WERI-Rb-1 (cell line): ENCODE measurements around the gene MICALL2.

Experiments used
- DNase-seq: peaks from one replicate; pipeline ENCODE4 v3.0.0-alpha.2; 2020
- H3K27ac ChIP-seq: fragments of 250-450 bp; sonication (Bioruptor Pico); 2 replicates; pipeline ENCODE4 v1.5.1; 2020; ENCODE audit warnings: mild to moderate bottlenecking, moderate library complexity
- H3K27me3 ChIP-seq: fragments of 250-450 bp; sonication (Bioruptor Pico); 2 replicates; pipeline ENCODE4 v1.5.1; 2021; ENCODE audit warnings: mild to moderate bottlenecking, low read depth, moderate library complexity; ENCODE audit not compliant: insufficient read depth, severe bottlenecking
- H3K36me3 ChIP-seq: fragments of 250-450 bp; sonication (Bioruptor Pico); 2 replicates; pipeline ENCODE4 v1.5.1; 2020; ENCODE audit warnings: mild to moderate bottlenecking, moderate library complexity
- H3K4me3 ChIP-seq: 2 replicates; pipeline ENCODE4 v1.5.1; 2011; ENCODE audit warnings: low read depth, mild to moderate bottlenecking, control low read depth, low read length
- H3K9me3 ChIP-seq: fragments of 250-450 bp; sonication (Bioruptor Pico); 2 replicates; pipeline ENCODE4 v1.5.1; 2021; ENCODE audit warnings: mild to moderate bottlenecking, moderate library complexity; ENCODE audit not compliant: severe bottlenecking
- CTCF ChIP-seq: IDR thresholded peaks from 2 replicates; pipeline ENCODE4 v1.5.1; 2011; ENCODE audit warnings: low read depth, mild to moderate bottlenecking, control low read depth, inconsistent platforms, low read length

Gene MICALL2

GRCh38 chr7:1463676-1464223 lies 4.5 kb upstream of the MICALL2 start:
- Histone ChIP-seq H3K36me3 (no peaks in the 10 kb centered on the region), H3K27ac (no peak overlapping the region), H3K4me3 (no peak overlapping the region), H3K27me3 (no peaks in the 10 kb centered on the region), H3K9me3 (no peaks in the 10 kb centered on the region)
- no peak for DNase-seq
- TF ChIP-seq CTCF, result no peak

GRCh38 chr7:1461646-1462375 lies 2.5 kb upstream of the MICALL2 start:
- H3K27ac ChIP-seq, result no peak overlapping the region
- H3K4me3 ChIP-seq, result no peak overlapping the region
- H3K9me3 ChIP-seq, result no peaks in the 10 kb centered on the region
- DNase-seq, result no peak
- TF ChIP-seq CTCF, result no peak
- no peaks in the 10 kb centered on the region for H3K36me3 ChIP-seq
- H3K27me3 ChIP-seq, result no peaks in the 10 kb centered on the region

GRCh38 chr7:1460821-1461645 lies 1.8 kb upstream of the MICALL2 start:
- no peaks in the 10 kb centered on the region for H3K36me3 ChIP-seq
- no peak for TF ChIP-seq CTCF
- no peak overlapping the region for H3K4me3 ChIP-seq
- no peaks in the 10 kb centered on the region for H3K9me3 ChIP-seq
- no peak for DNase-seq
- H3K27ac ChIP-seq, result no peak overlapping the region
- H3K27me3 ChIP-seq, result no peaks in the 10 kb centered on the region

- H3K27ac ChIP-seq, result no peak overlapping the region
- no peak for DNase-seq
These were observed 900 bp upstream of the MICALL2 start for GRCh38 chr7:1459920-1460820.

More at GRCh38 chr7:1459920-1460820, 900 bp upstream of the MICALL2 start:
- TF ChIP-seq CTCF, result no peak
- H3K9me3 ChIP-seq, result no peaks in the 10 kb centered on the region
- no peak overlapping the region for H3K4me3 ChIP-seq
- H3K27me3 ChIP-seq, result no peaks in the 10 kb centered on the region
- H3K36me3 ChIP-seq, result no peaks in the 10 kb centered on the region
